ENCODE measurements around the gene ZSCAN5C.
"Not testable (repeated sequence)": the region's sequence is repeated elsewhere in the genome, so short reads cannot be mapped to it uniquely, and the experiment has no call there.

ZSCAN5C gene

GRCh38 chr19:56201973-56202372, at the start of gene ZSCAN5C:
TSS of gene ZSCAN5C (plus strand) at chr19:56202273. CDS start at chr19:56205914, 3,641 bp downstream.
- in situ Hi-C loops (cut with MboI; ENCODE audit: low pct_unique_long_range_greater_than_20kb, low sequenced_read_pairs), result no loop called here

GRCh38 chr19:56152644-56153043, 49.4 kb upstream of the ZSCAN5C start:
- in situ Hi-C loops (cut with MboI; ENCODE audit: low pct_unique_long_range_greater_than_20kb, low sequenced_read_pairs), result no loop called here
- DNase-seq, result no peak

More at GRCh38 chr19:56201973-56202372, at the start of gene ZSCAN5C:
- DNase-seq, result no peak

GRCh38 chr19:56153507-56153906, 48.6 kb upstream of the ZSCAN5C start:
- in situ Hi-C loops (cut with MboI; ENCODE audit: low pct_unique_long_range_greater_than_20kb, low sequenced_read_pairs), result no loop called here
- no peak for DNase-seq

- DNase-seq, result no peak
- in situ Hi-C loops (cut with MboI; ENCODE audit: low pct_unique_long_range_greater_than_20kb, low sequenced_read_pairs), result no loop called here
These were observed 46.9 kb upstream of the ZSCAN5C start for GRCh38 chr19:56155124-56155687.

- in situ Hi-C loops (cut with MboI; ENCODE audit: low pct_unique_long_range_greater_than_20kb, low sequenced_read_pairs), result no loop called here
- DNase-seq, result no peak
These were observed 45.3 kb upstream of the ZSCAN5C start for GRCh38 chr19:56156768-56157167.

- DNase-seq, result no peak
- in situ Hi-C loops (cut with MboI; ENCODE audit: low pct_unique_long_range_greater_than_20kb, low sequenced_read_pairs), result no loop called here
These were observed 43.8 kb upstream of the ZSCAN5C start for GRCh38 chr19:56158170-56158757.

GRCh38 chr19:56159009-56159559, 43.0 kb upstream of the ZSCAN5C start:
- DNase-seq, result no peak
- in situ Hi-C loops (cut with MboI; ENCODE audit: low pct_unique_long_range_greater_than_20kb, low sequenced_read_pairs), result no loop called here

GRCh38 chr19:56159622-56160271, 42.3 kb upstream of the ZSCAN5C start:
- no peak for DNase-seq
- in situ Hi-C loops (cut with MboI; ENCODE audit: low pct_unique_long_range_greater_than_20kb, low sequenced_read_pairs), result no loop called here

GRCh38 chr19:56161534-56161933, 40.5 kb upstream of the ZSCAN5C start:
- no peak for DNase-seq
- in situ Hi-C loops (cut with MboI; ENCODE audit: low pct_unique_long_range_greater_than_20kb, low sequenced_read_pairs), result no loop called here

- peak; percentile 57 for DNase-seq
- in situ Hi-C loops (cut with MboI; ENCODE audit: low pct_unique_long_range_greater_than_20kb, low sequenced_read_pairs), result no loop called here
These were observed 39.8 kb upstream of the ZSCAN5C start for GRCh38 chr19:56162258-56162657.

GRCh38 chr19:56163097-56163496, 39.0 kb upstream of the ZSCAN5C start:
- in situ Hi-C loops (cut with MboI; ENCODE audit: low pct_unique_long_range_greater_than_20kb, low sequenced_read_pairs), result no loop called here
- DNase-seq, result no peak

GRCh38 chr19:56167064-56167578, 35.0 kb upstream of the ZSCAN5C start:
- DNase-seq, result peak; percentile 26
- in situ Hi-C loops (cut with MboI; ENCODE audit: low pct_unique_long_range_greater_than_20kb, low sequenced_read_pairs), result no loop called here

GRCh38 chr19:56170261-56170660, 31.8 kb upstream of the ZSCAN5C start:
- DNase-seq, result no peak
- in situ Hi-C loops (cut with MboI; ENCODE audit: low pct_unique_long_range_greater_than_20kb, low sequenced_read_pairs), result no loop called here

- no peak for DNase-seq
- in situ Hi-C loops (cut with MboI; ENCODE audit: low pct_unique_long_range_greater_than_20kb, low sequenced_read_pairs), result no loop called here
These were observed 28.0 kb upstream of the ZSCAN5C start for GRCh38 chr19:56174086-56174485.

- no peak for DNase-seq
- in situ Hi-C loops (cut with MboI; ENCODE audit: low pct_unique_long_range_greater_than_20kb, low sequenced_read_pairs), result no loop called here
These were observed 27.5 kb upstream of the ZSCAN5C start for GRCh38 chr19:56174550-56174949.

GRCh38 chr19:56175861-56176307, 26.2 kb upstream of the ZSCAN5C start, which contains the start of gene GALP:
TSS of gene GALP (plus strand) at chr19:56176008. CDS start at chr19:56177109, 1,101 bp downstream.
- in situ Hi-C loops (cut with MboI; ENCODE audit: low pct_unique_long_range_greater_than_20kb, low sequenced_read_pairs); DNase-seq: not testable (repeated sequence)

GRCh38 chr19:56176310-56176709, 25.8 kb upstream of the ZSCAN5C start:
- DNase-seq; in situ Hi-C loops (cut with MboI; ENCODE audit: low pct_unique_long_range_greater_than_20kb, low sequenced_read_pairs): not testable (repeated sequence)

GRCh38 chr19:56176881-56177280, 25.2 kb upstream of the ZSCAN5C start:
- no peak for DNase-seq
- in situ Hi-C loops (cut with MboI; ENCODE audit: low pct_unique_long_range_greater_than_20kb, low sequenced_read_pairs), result no loop called here

GRCh38 chr19:56177564-56178243, 24.4 kb upstream of the ZSCAN5C start:
- DNase-seq, result no peak
- in situ Hi-C loops (cut with MboI; ENCODE audit: low pct_unique_long_range_greater_than_20kb, low sequenced_read_pairs), result no loop called here
